Measurements from ENCODE around the gene MYO3B.

MYO3B gene

GRCh38 chr2:170177950-170178781 lies at the start of gene MYO3B:
MYO3B (plus strand) TSS chr2:170178147; CDS start chr2:170178288, 141 bp downstream.
- no peak for DNase-seq

- peak; percentile 68 for DNase-seq
These were observed 38.5 kb upstream of the MYO3B start for GRCh38 chr2:170139276-170139967.

GRCh38 chr2:170140561-170140960 lies 37.4 kb upstream of the MYO3B start:
- DNase-seq = no peak

GRCh38 chr2:170141865-170142264 lies 36.1 kb upstream of the MYO3B start:
- DNase-seq = peak; percentile 11

GRCh38 chr2:170142502-170142901 lies 35.4 kb upstream of the MYO3B start:
- no peak for DNase-seq

- DNase-seq = no peak
These were observed 34.8 kb upstream of the MYO3B start for GRCh38 chr2:170143045-170143717.

GRCh38 chr2:170144761-170145160 lies 33.2 kb upstream of the MYO3B start:
- DNase-seq = no peak

- DNase-seq = no peak
These were observed 32.8 kb upstream of the MYO3B start for GRCh38 chr2:170145191-170145590.

- no peak for DNase-seq
These were observed 32.1 kb upstream of the MYO3B start for GRCh38 chr2:170145675-170146432.

GRCh38 chr2:170146784-170147183 lies 31.2 kb upstream of the MYO3B start:
- peak; percentile 68 for DNase-seq

- DNase-seq = no peak
These were observed 30.4 kb upstream of the MYO3B start for GRCh38 chr2:170147576-170147975.

- no peak for DNase-seq
These were observed 29.8 kb upstream of the MYO3B start for GRCh38 chr2:170148161-170148560.

GRCh38 chr2:170152421-170152820 lies 25.5 kb upstream of the MYO3B start:
- DNase-seq = no peak

GRCh38 chr2:170155022-170155722 lies 22.8 kb upstream of the MYO3B start:
- peak; percentile 37 for DNase-seq

- no peak for DNase-seq
These were observed 22.2 kb upstream of the MYO3B start for GRCh38 chr2:170155723-170156253.

- no peak for DNase-seq
These were observed 21.4 kb upstream of the MYO3B start for GRCh38 chr2:170156592-170156991.

GRCh38 chr2:170157025-170157684 lies 20.8 kb upstream of the MYO3B start:
- DNase-seq = no peak

GRCh38 chr2:170159060-170159459 lies 18.9 kb upstream of the MYO3B start:
- DNase-seq = no peak

GRCh38 chr2:170161516-170162270 lies 16.3 kb upstream of the MYO3B start:
- DNase-seq = no peak

- no peak for DNase-seq
These were observed 15.7 kb upstream of the MYO3B start for GRCh38 chr2:170162271-170162632.
